ENCODE measurements around the gene EGF.
A peak's percentile ranks its signal among the peaks of the same experiment; 100 is the strongest.
"Not testable (repeated sequence)": the region's sequence is repeated elsewhere in the genome, so short reads cannot be mapped to it uniquely, and the experiment has no call there.

EGF gene

DNA sequence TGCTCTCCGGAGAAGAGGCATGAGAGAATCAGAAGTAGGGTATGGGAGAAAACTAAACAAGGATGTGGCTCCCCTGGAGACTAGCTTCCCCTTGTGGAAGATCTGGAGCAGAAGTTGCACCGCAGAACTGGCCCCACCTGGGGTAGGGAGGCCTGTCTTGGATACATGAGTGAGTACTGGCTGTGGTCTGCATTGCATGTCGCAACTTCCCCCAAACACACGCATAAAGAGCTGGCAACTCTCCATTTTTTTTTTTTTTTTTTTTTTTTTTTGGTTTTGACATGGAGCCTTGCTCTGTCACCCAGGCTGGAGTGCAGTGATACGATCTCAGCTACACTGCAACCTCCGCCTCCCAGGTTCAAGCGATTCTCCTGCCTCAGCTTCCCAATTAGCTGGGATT, 119.9 kb downstream of the EGF start:
- H3K27me3 ChIP-seq (ENCODE audit: control insufficient read depth, insufficient read depth, low read length) = no peaks in the 10 kb centered on the region
- no peaks in the 10 kb centered on the region for H3K9me3 ChIP-seq (ENCODE audit: control insufficient read depth, insufficient read depth, low read length)
- no peak overlapping the region for H3K4me3 ChIP-seq (ENCODE audit: low read length)
- no CpG with 5 or more reads among the region's 7 CpGs for WGBS (ENCODE audit: insufficient coverage, insufficient read length)
- H3K27ac ChIP-seq (ENCODE audit: low read length) = no peak overlapping the region
- no peak for DNase-seq (ENCODE audit: low read depth, low spot score)
- no peaks in the 10 kb centered on the region for H3K36me3 ChIP-seq (ENCODE audit: control insufficient read depth, insufficient read depth, low read length)
- H3K4me1 ChIP-seq (ENCODE audit: control insufficient read depth, insufficient read depth, low read length) = no peaks in the 10 kb centered on the region

GRCh38 chr4:110033355-110034025, 120.8 kb downstream of the EGF start:
- no peak overlapping the region for H3K4me3 ChIP-seq (ENCODE audit: low read length)
- H3K36me3 ChIP-seq (ENCODE audit: control insufficient read depth, insufficient read depth, low read length) = no peaks in the 10 kb centered on the region
- H3K27ac ChIP-seq (ENCODE audit: low read length) = no peak overlapping the region
- H3K9me3 ChIP-seq (ENCODE audit: control insufficient read depth, insufficient read depth, low read length) = no peaks in the 10 kb centered on the region
- no peak for DNase-seq (ENCODE audit: low read depth, low spot score)
- no CpG with 5 or more reads among the region's 8 CpGs for WGBS (ENCODE audit: insufficient coverage, insufficient read length)
- H3K4me1 ChIP-seq (ENCODE audit: control insufficient read depth, insufficient read depth, low read length) = no peaks in the 10 kb centered on the region
- H3K27me3 ChIP-seq (ENCODE audit: control insufficient read depth, insufficient read depth, low read length) = no peaks in the 10 kb centered on the region

GRCh38 chr4:110034026-110034393, 121.3 kb downstream of the EGF start:
- H3K9me3 ChIP-seq (ENCODE audit: control insufficient read depth, insufficient read depth, low read length) = no peaks in the 10 kb centered on the region
- DNase-seq (ENCODE audit: low read depth, low spot score) = no peak
- no peaks in the 10 kb centered on the region for H3K36me3 ChIP-seq (ENCODE audit: control insufficient read depth, insufficient read depth, low read length)
- H3K4me1 ChIP-seq (ENCODE audit: control insufficient read depth, insufficient read depth, low read length) = no peaks in the 10 kb centered on the region
- no peak overlapping the region for H3K4me3 ChIP-seq (ENCODE audit: low read length)
- H3K27ac ChIP-seq (ENCODE audit: low read length) = no peak overlapping the region
- WGBS (ENCODE audit: insufficient coverage, insufficient read length) = no CpG with 5 or more reads among the region's 3 CpGs
- H3K27me3 ChIP-seq (ENCODE audit: control insufficient read depth, insufficient read depth, low read length) = no peaks in the 10 kb centered on the region

GRCh38 chr4:110039164-110039563, 126.5 kb downstream of the EGF start:
- no CpG with 5 or more reads among the region's 11 CpGs for WGBS (ENCODE audit: insufficient coverage, insufficient read length)
- H3K4me1 ChIP-seq (ENCODE audit: control insufficient read depth, insufficient read depth, low read length); H3K27me3 ChIP-seq (ENCODE audit: control insufficient read depth, insufficient read depth, low read length); DNase-seq (ENCODE audit: low read depth, low spot score); H3K27ac ChIP-seq (ENCODE audit: low read length); H3K4me3 ChIP-seq (ENCODE audit: low read length); H3K36me3 ChIP-seq (ENCODE audit: control insufficient read depth, insufficient read depth, low read length); H3K9me3 ChIP-seq (ENCODE audit: control insufficient read depth, insufficient read depth, low read length): not testable (repeated sequence)

DNA sequence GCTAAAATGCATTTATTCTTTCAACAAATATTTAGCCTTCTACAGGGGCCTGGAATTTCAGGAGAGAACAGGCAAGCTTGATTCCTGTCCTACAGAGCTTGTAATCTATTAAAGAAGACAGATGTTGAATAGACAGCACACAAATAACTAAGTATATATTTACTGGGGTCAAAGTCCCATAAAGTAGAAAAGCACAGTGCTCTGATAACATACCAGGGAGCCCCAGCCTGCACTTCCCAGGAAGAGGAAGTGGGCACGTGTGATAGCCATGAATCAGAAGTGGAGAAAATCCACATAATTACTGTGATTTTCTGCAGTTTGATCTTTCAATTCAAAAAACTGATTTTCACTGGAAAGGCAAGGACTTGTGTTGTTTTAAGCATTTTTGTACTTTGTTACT, 129.1 kb downstream of the EGF start:
- DNase-seq (ENCODE audit: low read depth, low spot score) = no peak
- Histone ChIP-seq H3K4me3 (ENCODE audit: low read length) (no peak overlapping the region), H3K27me3 (ENCODE audit: control insufficient read depth, insufficient read depth, low read length) (no peaks in the 10 kb centered on the region), H3K4me1 (ENCODE audit: control insufficient read depth, insufficient read depth, low read length) (peaks cover 1% of the 10 kb centered on the region; the same call in 1 of the 2 replicates), H3K36me3 (ENCODE audit: control insufficient read depth, insufficient read depth, low read length) (no peaks in the 10 kb centered on the region), H3K9me3 (ENCODE audit: control insufficient read depth, insufficient read depth, low read length) (no peaks in the 10 kb centered on the region), H3K27ac (ENCODE audit: low read length) (no peak overlapping the region)
- no CpG with 5 or more reads among the region's 1 CpG for WGBS (ENCODE audit: insufficient coverage, insufficient read length)

DNA sequence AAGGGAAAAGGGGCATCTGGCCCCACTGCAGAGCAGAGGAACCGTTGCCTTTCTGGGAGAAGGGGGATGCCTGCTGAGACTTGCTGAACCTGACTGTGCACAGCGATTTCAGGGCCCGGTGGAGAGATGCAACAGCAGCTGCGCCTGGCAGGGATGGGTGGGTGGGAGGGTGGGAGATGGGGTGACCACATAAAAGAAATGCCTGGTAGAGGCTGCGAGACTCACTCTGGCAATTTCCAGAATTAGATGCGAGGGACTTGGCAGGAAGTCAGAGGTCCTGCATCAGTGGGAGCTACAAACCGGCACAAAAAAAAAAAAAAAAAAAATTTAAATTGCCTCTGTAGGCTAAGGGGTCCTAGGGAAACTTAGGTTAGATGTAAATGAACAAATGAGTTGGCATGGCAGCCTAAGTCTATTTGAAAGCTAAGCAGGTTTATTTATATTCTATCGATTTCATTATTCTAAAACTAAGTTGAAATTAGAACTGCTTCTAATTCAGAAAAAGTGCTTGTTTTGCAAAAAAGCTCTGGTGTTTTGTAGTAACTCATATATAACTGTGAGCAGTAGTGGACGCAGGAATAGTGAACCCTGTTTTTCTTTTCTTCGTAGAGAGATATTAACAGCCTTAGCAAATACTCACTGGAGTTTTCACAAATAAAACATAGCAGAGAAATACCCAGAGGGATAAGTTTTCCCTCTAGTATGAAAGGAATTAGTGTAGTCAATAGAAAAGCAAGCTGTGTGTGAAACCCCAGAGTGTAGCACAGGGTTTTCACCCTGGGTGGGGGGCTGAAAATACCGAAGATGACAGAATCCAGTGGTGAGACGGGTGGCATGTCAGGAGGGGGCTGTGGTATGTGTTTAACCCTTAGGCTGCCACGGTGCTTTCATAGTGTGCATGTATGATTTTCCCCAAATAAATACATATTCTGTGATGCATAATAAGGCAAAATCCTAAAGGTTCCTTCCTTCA, 130.1 kb downstream of the EGF start:
- no CpG with 5 or more reads among the region's 13 CpGs for WGBS (ENCODE audit: insufficient coverage, insufficient read length)
- no peaks in the 10 kb centered on the region for H3K9me3 ChIP-seq (ENCODE audit: control insufficient read depth, insufficient read depth, low read length)
- no peaks in the 10 kb centered on the region for H3K36me3 ChIP-seq (ENCODE audit: control insufficient read depth, insufficient read depth, low read length)
- no peaks in the 10 kb centered on the region for H3K27me3 ChIP-seq (ENCODE audit: control insufficient read depth, insufficient read depth, low read length)
- DNase-seq (ENCODE audit: low read depth, low spot score) = no peak
- H3K4me3 ChIP-seq (ENCODE audit: low read length) = no peak overlapping the region
- no peak overlapping the region for H3K27ac ChIP-seq (ENCODE audit: low read length)
- peaks cover 1% of the 10 kb centered on the region; the same call in 1 of the 2 replicates for H3K4me1 ChIP-seq (ENCODE audit: control insufficient read depth, insufficient read depth, low read length)

GRCh38 chr4:110046588-110047049, 133.9 kb downstream of the EGF start:
- peaks cover 6% of the 10 kb centered on the region; the same call in 1 of the 2 replicates for H3K36me3 ChIP-seq (ENCODE audit: control insufficient read depth, insufficient read depth, low read length)
- H3K27me3 ChIP-seq (ENCODE audit: control insufficient read depth, insufficient read depth, low read length) = no peaks in the 10 kb centered on the region
- DNase-seq (ENCODE audit: low read depth, low spot score) = no peak
- H3K9me3 ChIP-seq (ENCODE audit: control insufficient read depth, insufficient read depth, low read length) = no peaks in the 10 kb centered on the region
- H3K4me3 ChIP-seq (ENCODE audit: low read length) = no peak overlapping the region
- WGBS (ENCODE audit: insufficient coverage, insufficient read length) = no CpG with 5 or more reads among the region's 5 CpGs
- H3K4me1 ChIP-seq (ENCODE audit: control insufficient read depth, insufficient read depth, low read length) = peaks cover 1% of the 10 kb centered on the region; the same call in 1 of the 2 replicates
- no peak overlapping the region for H3K27ac ChIP-seq (ENCODE audit: low read length)

DNA sequence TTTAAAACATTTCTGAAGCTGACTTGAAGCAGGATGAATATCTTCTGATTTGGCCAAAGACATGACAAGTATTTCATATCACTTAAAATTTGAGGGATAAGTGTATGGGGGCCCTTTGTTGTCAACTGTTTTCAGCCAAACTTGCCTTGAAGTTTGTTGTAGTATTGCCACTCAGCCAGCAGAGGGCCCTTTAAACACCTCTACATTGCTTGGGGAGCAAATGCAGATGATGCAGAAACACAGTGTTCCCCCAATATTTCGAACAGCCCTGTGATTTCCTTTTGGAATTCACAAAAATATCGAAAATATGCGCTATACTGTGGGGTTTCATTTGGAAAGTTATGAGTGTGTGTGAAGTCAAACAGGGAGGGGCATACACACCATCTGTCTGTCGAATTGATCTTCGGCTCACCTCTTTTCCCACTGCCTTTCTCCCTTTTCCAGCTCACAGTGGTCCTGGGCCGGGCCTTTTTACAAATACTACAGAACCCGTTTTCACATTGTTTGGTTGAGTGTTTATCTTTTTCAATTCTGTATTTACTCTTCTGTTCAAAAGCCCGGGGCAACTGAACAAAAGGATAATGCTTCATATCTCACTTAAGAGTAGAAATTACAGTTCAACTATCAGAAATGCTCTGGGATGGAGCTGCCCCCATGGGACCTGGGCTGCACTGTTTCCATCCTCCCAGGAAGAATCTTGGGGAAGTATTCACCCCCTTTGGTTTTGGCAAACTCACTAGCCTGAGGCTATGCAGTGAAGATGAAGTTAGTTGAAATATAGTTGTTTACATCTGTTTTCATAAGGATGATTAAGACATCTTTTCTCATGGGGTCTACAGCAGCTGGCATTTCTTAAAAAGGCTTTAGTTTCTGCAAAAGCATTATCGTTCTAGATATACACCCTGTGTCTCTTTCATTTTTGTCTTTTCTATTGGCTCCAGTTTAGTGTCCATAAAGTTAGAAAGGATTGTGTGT, 137.6 kb downstream of the EGF start:
- no peaks in the 10 kb centered on the region for H3K27me3 ChIP-seq (ENCODE audit: control insufficient read depth, insufficient read depth, low read length)
- H3K36me3 ChIP-seq (ENCODE audit: control insufficient read depth, insufficient read depth, low read length) = peaks cover 6% of the 10 kb centered on the region; the same call in 1 of the 2 replicates
- WGBS (ENCODE audit: insufficient coverage, insufficient read length) = no CpG with 5 or more reads among the region's 9 CpGs
- peak; percentile 9 for DNase-seq (ENCODE audit: low read depth, low spot score)
- H3K9me3 ChIP-seq (ENCODE audit: control insufficient read depth, insufficient read depth, low read length) = no peaks in the 10 kb centered on the region
- H3K4me3 ChIP-seq (ENCODE audit: low read length) = no peak overlapping the region
- H3K27ac ChIP-seq (ENCODE audit: low read length) = no peak overlapping the region
- H3K4me1 ChIP-seq (ENCODE audit: control insufficient read depth, insufficient read depth, low read length) = no peaks in the 10 kb centered on the region

- DNase-seq (ENCODE audit: low read depth, low spot score) = no peak
- H3K36me3 ChIP-seq (ENCODE audit: control insufficient read depth, insufficient read depth, low read length) = peaks cover 4% of the 10 kb centered on the region; the same call in 1 of the 2 replicates
These were observed 142.6 kb downstream of the EGF start for GRCh38 chr4:110055158-110055768.

More at GRCh38 chr4:110055158-110055768, 142.6 kb downstream of the EGF start:
- Histone ChIP-seq H3K9me3 (ENCODE audit: control insufficient read depth, insufficient read depth, low read length) (no peaks in the 10 kb centered on the region), H3K27me3 (ENCODE audit: control insufficient read depth, insufficient read depth, low read length) (no peaks in the 10 kb centered on the region), H3K27ac (ENCODE audit: low read length) (no peak overlapping the region), H3K4me3 (ENCODE audit: low read length) (no peak overlapping the region), H3K4me1 (ENCODE audit: control insufficient read depth, insufficient read depth, low read length) (no peaks in the 10 kb centered on the region)
- no CpG with 5 or more reads among the region's 3 CpGs for WGBS (ENCODE audit: insufficient coverage, insufficient read length)

Data from iPS DF 6.9 (cell line).